ELR (cell line): ENCODE measurements around the gene ZNF70.

Source experiments
- DNase-seq: peaks from one replicate; pipeline ENCODE4 v3.0.0-alpha.2; 2015; ENCODE audit warnings: low read depth

Gene ZNF70

DNA sequence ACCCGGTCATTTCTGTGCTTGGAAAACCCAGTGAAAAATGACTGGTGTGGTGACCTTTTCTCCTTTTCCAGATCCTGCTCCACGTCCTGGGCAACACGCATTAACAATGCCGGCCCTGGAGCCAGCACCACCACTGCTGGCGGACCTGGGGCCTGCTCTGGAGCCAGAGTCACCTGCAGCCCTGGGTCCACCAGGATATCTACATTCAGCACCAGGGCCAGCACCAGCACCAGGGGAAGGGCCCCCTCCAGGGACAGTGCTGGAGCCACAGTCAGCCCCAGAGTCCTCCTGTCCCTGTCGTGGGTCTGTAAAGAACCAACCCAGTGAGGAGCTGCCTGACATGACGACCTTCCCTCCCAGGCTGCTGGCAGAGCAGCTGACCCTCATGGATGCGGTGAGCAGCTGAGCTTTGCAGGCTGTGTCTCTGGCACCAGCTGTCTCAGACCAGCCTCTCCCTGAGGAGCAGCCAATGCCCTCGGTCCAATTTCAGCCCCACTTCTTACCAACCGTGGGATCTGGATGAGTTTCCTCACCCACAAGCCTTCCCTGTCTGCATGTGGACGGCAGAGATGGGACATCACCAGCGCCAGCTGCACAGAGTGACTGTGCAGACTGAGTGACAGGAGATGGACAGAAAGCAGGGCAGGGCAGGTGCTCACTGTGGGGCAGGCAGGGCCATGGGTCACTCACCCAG lies 58.2 kb downstream of the ZNF70 start:
- DNase-seq = no peak

DNA sequence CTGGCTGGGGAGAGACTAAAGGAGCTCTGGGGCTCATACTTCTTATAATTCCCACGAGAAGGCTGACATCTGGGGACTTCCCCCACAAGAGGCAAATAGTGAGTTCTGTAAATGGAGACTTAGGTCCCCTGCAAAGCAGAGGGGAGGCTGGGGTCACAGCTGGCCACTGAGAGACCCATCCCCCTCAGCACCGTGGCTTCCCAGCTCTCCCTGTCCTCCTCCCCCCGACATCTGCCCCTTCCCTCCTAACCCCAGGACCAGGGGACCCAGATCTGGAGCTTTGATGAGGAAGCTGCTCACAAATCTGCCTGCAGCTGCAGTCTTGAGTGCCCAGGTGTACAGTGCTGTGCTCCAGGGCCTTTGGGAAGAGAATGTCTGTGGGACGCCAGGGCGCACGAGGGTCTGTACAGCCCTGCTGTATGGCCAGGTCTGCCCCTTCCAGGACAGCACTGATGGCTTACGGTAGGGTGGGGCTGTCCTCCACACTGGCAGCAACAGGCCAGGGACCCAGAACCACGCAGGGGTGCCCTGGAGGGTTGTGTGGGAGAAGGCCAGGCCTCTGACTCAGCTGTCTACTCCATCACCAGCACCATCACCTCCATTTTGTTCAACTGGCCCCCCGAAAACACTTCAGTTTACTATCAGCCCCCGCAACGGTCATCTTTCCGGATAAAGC lies 59.0 kb downstream of the ZNF70 start:
- no peak for DNase-seq

- no peak for DNase-seq
These were observed 60.2 kb downstream of the ZNF70 start, which contains the start of gene RGL4 for GRCh38 chr22:23690713-23691112. RGL4 (plus strand) TSS chr22:23691013; CDS start chr22:23692031, 1,018 bp downstream.

DNA sequence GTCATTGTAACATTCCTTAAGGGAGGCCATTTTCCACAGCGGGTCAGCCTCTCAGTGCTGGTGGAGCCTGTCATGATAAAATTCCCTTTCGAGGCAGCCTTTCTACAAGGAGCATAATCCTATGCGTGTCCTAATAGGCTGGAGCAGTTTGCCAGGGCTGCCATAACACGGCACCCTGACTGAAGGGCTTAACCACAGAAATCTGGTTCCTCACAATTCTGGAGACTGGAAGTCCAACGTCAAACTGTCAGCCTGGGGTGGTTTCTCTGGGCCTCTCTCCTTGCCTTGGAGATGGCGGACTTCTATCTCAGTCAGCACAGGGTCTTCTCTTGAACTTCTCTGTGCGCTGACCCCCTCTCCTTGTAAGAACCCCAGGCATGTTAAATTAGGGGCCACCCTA lies 61.5 kb downstream of the ZNF70 start:
- no peak for DNase-seq
